ENCODE data around the gene SCGB2B2.

Gene SCGB2B2

DNA sequence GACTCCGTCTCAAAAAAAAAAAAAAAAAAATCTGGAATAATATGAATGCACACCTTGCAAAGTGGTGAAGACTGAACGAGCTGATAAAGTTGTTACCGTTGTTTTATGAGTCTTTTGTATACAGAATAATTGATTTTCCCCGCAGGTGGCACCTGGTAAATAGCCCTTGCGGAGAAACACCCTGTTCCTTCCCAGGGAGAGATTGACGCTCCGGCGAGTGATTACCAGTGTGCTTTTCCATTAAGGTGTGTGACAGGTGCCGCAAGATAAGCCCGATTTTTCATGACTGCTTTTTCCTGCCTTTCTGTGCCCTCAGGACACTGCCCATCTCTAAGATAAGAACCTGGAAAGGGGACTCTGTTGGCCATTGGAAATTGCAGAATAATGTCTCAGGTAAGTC is 1.5 kb upstream of the SCGB2B2 start:
- no peak for TF ChIP-seq CTCF (IDR thresholded peaks at IDR 0.05; ENCODE audit: low read depth, low read length)
- no peak for DNase-seq (ENCODE audit: extremely low read depth, low read depth)

DNA sequence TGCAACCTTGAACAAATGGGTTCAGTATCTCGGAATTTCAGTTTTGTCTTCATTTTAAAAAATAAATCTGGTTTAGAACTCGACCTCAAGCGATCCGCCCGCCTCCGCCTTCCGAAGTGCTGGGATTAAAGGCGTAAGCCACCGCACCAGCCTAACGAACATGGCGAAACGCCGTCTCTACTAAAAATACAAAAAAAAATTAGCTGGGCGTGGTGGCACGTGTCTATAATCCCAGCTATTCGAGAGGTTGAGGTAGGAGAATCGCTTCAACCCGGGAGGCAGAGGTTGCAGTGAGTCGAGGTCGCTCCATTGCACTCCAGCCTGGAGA is 1.1 kb upstream of the SCGB2B2 start:
- TF ChIP-seq CTCF (IDR thresholded peaks at IDR 0.05; ENCODE audit: low read depth, low read length): no peak
- DNase-seq (ENCODE audit: extremely low read depth, low read depth): no peak

- peak; percentile 92 for DNase-seq (ENCODE audit: extremely low read depth, low read depth)
- no peak for TF ChIP-seq CTCF (IDR thresholded peaks at IDR 0.05; ENCODE audit: low read depth, low read length)
Measured at GRCh38 chr19:34677386-34678084, 576 bp upstream of the SCGB2B2 start, which contains the start of gene ZNF302. ZNF302 (plus strand) TSS chr19:34677678; CDS start chr19:34678805, 1,127 bp downstream.

DNA sequence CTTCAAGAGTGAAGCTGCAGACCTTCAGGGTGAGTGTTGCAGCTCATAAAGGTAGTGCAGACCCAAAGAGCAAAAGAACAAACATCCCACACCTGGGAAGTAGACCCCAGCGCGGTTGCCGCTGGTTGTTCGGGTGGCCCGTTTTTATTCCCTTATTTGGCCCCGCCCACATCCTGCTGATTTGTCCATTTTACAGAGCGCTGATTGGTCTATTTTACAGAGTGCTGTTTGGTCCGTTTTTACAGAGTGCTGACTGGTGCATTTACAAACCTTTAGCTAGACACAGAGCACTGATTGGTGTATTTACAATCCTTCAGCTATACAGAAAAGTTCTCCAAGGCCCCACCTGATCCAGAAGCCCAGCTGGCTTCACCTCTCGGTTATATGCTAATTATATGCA is 1.0 kb downstream of the SCGB2B2 start:
- TF ChIP-seq CTCF (IDR thresholded peaks at IDR 0.05; ENCODE audit: low read depth, low read length): no peak
- DNase-seq (ENCODE audit: extremely low read depth, low read depth): no peak

DNA sequence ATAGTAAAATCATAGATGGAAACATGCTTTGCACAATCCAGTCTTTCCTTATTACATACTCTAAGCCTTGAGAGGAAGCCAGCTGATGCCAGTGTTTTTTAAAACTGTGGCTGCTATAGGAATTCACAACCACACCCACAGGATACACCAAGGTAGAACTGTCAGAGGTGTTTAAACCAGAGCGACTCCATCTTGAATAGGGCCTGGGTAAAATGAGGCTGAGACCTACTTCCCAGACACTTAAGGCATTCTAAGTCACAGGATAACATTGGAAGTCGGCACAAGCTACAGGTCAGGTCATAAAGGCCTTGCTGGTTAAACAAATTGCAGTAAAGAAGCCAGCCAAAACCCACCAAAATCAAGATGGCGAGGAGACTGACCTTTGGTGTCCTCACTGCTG is 1.7 kb downstream of the SCGB2B2 start:
- no peak for DNase-seq (ENCODE audit: extremely low read depth, low read depth)
- TF ChIP-seq CTCF (IDR thresholded peaks at IDR 0.05; ENCODE audit: low read depth, low read length): no peak

GRCh38 chr19:34673590-34673989 is 3.4 kb downstream of the SCGB2B2 start:
- no peak for DNase-seq (ENCODE audit: extremely low read depth, low read depth)
- no peak for TF ChIP-seq CTCF (IDR thresholded peaks at IDR 0.05; ENCODE audit: low read depth, low read length)

- no peak for DNase-seq (ENCODE audit: extremely low read depth, low read depth)
- no peak for TF ChIP-seq CTCF (IDR thresholded peaks at IDR 0.05; ENCODE audit: low read depth, low read length)
Measured at GRCh38 chr19:34671972-34672371, 5.0 kb downstream of the SCGB2B2 start.
